Neuronal stem cell (in vitro differentiated cells): ENCODE results near the gene NSD2.

Experiments used
- DNase-seq: peaks from one replicate; pipeline ENCODE4 v3.0.0-alpha.2; 2013; ENCODE audit warnings: low spot score
- H2AFZ ChIP-seq: one replicate; pipeline ENCODE4 v1.6.1; 2013; ENCODE audit warnings: mild to moderate bottlenecking, low read length, inconsistent platforms
- H2AK5ac ChIP-seq: 2 replicates; pipeline ENCODE4 v1.6.1; 2013; ENCODE audit warnings: low read depth, mild to moderate bottlenecking, inconsistent platforms, low read length, moderate library complexity, mixed read lengths
- H2BK120ac ChIP-seq: 2 replicates; pipeline ENCODE4 v1.6.1; 2013; ENCODE audit warnings: low read depth, mild to moderate bottlenecking, inconsistent platforms, low read length, moderate library complexity, mixed read lengths
- H2BK12ac ChIP-seq: one replicate; pipeline ENCODE4 v1.6.1; 2013; ENCODE audit warnings: low read length, inconsistent platforms
- H2BK15ac ChIP-seq: 2 replicates; pipeline ENCODE4 v1.6.1; 2013; ENCODE audit warnings: mild to moderate bottlenecking, low read length, inconsistent platforms, mixed read lengths
- H2BK5ac ChIP-seq: one replicate; pipeline ENCODE4 v1.6.1; 2013; ENCODE audit warnings: inconsistent platforms, mild to moderate bottlenecking, low read length, moderate library complexity
- H3K14ac ChIP-seq: one replicate; pipeline ENCODE4 v1.6.1; 2013; ENCODE audit warnings: low read length, inconsistent platforms
- H3K18ac ChIP-seq: 2 replicates; pipeline ENCODE4 v1.6.1; 2013; ENCODE audit warnings: low read length, inconsistent platforms
- H3K23ac ChIP-seq: 2 replicates; pipeline ENCODE4 v1.6.1; 2013; ENCODE audit warnings: low read depth, mild to moderate bottlenecking, mixed read lengths, low read length, inconsistent platforms; ENCODE audit not compliant: poor library complexity
- H3K27ac ChIP-seq: replicated peaks from 3 replicates; pipeline ENCODE4 v1.5.1; 2013; ENCODE audit warnings: low read length, inconsistent platforms
- H3K27me3 ChIP-seq, 3 experiments: 2 replicates each; pipeline ENCODE4 v1.6.1; 2013; ENCODE audit warnings: low read length in 3 of 3, mild to moderate bottlenecking in 2 of 3, inconsistent platforms in 1 of 3, low read depth in 1 of 3, mixed read lengths in 1 of 3, moderate library complexity in 1 of 3; ENCODE audit not compliant: control insufficient read depth in 3 of 3, insufficient read depth in 3 of 3
- H3K36me3 ChIP-seq, 2 donors: replicated peaks in 1 of 2; 2 replicates each; pipeline ENCODE4 v1.6.1; 2013; ENCODE audit warnings: low read length in 2 of 2; ENCODE audit not compliant: control insufficient read depth in 2 of 2, insufficient read depth in 2 of 2
- H3K4ac ChIP-seq: 2 replicates; pipeline ENCODE4 v1.6.1; 2013; ENCODE audit warnings: inconsistent platforms, mild to moderate bottlenecking, low read length, moderate library complexity
- H3K4me1 ChIP-seq, 2 donors: 1 replicate in 1 of 2; 2 replicates in 1 of 2; pipeline ENCODE4 v1.6.1; 2013; ENCODE audit warnings: low read length in 2 of 2, low read depth in 1 of 2; ENCODE audit not compliant: control insufficient read depth in 2 of 2, insufficient read depth in 1 of 2
- H3K4me2 ChIP-seq: one replicate; pipeline ENCODE4 v1.6.1; 2013; ENCODE audit warnings: mild to moderate bottlenecking, low read length, inconsistent platforms; ENCODE audit not compliant: insufficient read depth, poor library complexity, severe bottlenecking
- H3K4me3 ChIP-seq, 2 donors: 2 replicates each; pipeline ENCODE4 v1.5.1; 2013; ENCODE audit warnings: low read length in 2 of 2, mild to moderate bottlenecking in 2 of 2, inconsistent platforms in 1 of 2, moderate library complexity in 1 of 2
- H3K79me1 ChIP-seq: one replicate; pipeline ENCODE4 v1.6.1; 2013; ENCODE audit warnings: low read depth, mild to moderate bottlenecking, inconsistent platforms, low read length, moderate library complexity
- H3K9ac ChIP-seq: one replicate; pipeline ENCODE4 v1.6.1; 2013; ENCODE audit warnings: mild to moderate bottlenecking, low read depth, low read length, inconsistent platforms; ENCODE audit not compliant: poor library complexity
- H3K9me3 ChIP-seq, 2 donors: replicated peaks in 1 of 2; 2 replicates each; pipeline versions ENCODE3 to v1.6.1; 2013; ENCODE audit warnings: low read length in 2 of 2, mild to moderate bottlenecking in 2 of 2, inconsistent platforms in 1 of 2, low read depth in 1 of 2, mixed read lengths in 1 of 2, moderate library complexity in 1 of 2; ENCODE audit not compliant: control insufficient read depth in 2 of 2, insufficient read depth in 1 of 2
- H4K8ac ChIP-seq: one replicate; pipeline ENCODE4 v1.6.1; 2013; ENCODE audit warnings: low read depth, mild to moderate bottlenecking, inconsistent platforms, low read length, moderate library complexity
- H4K91ac ChIP-seq: one replicate; pipeline ENCODE4 v1.6.1; 2013; ENCODE audit warnings: low read length, low read depth, mild to moderate bottlenecking, inconsistent platforms; ENCODE audit not compliant: poor library complexity
- WGBS, 2 donors: extraction: QIAGEN DNeasy Blood & Tissue Kit; methylation state at CpG; one replicate each; pipeline ENCODE4 v1.1.7; 2013; ENCODE audit warnings: missing lambda C conversion rate in 2 of 2, mixed read lengths in 1 of 2; ENCODE audit not compliant: insufficient read length in 2 of 2, insufficient replicate concordance in 1 of 2; ENCODE audit errors: extremely low coverage in 2 of 2; 5-methylcytosine and 5-hydroxymethylcytosine counted together

The NSD2 gene

GRCh38 chr4:1880332-1880731, 9.1 kb downstream of the NSD2 start:
- H4K91ac ChIP-seq: no peak overlapping the region
- H3K4me3 ChIP-seq: no peak overlapping the region
- no peak overlapping the region for H3K4ac ChIP-seq
- H2BK120ac ChIP-seq: no peak overlapping the region
- H3K18ac ChIP-seq: no peak overlapping the region
- DNase-seq: no peak
- no peak overlapping the region for H3K14ac ChIP-seq
- H4K8ac ChIP-seq: no peak overlapping the region
- H3K4me1 ChIP-seq: peaks cover 8 to 11% of the 10 kb centered on the region in 2 donors
- H2BK15ac ChIP-seq: no peak overlapping the region
- H3K9me3 ChIP-seq: peaks cover 5 to 8% of the 10 kb centered on the region in 2 donors
- peaks cover 9% of the 10 kb centered on the region for H3K79me1 ChIP-seq
- no peak overlapping the region for H2BK12ac ChIP-seq
- no peak overlapping the region for H3K9ac ChIP-seq
- H3K23ac ChIP-seq: no peak overlapping the region
- no CpG with 5 or more reads among the region's 1 CpG for WGBS, 2 donors
- peaks cover 14 to 46% of the 10 kb centered on the region in 2 donors for H3K36me3 ChIP-seq
- no peaks in the 10 kb centered on the region for H3K27me3 ChIP-seq
- H2BK5ac ChIP-seq: no peak overlapping the region
- no peak overlapping the region for H3K27ac ChIP-seq
- H2AFZ ChIP-seq: no peak overlapping the region
- no peak overlapping the region for H2AK5ac ChIP-seq
- no peak overlapping the region for H3K4me2 ChIP-seq

- no peak overlapping the region for H2BK120ac ChIP-seq
- H3K27ac ChIP-seq: no peak overlapping the region
- peaks cover 5 to 8% of the 10 kb centered on the region in 2 donors for H3K9me3 ChIP-seq
- H3K36me3 ChIP-seq: peaks cover 11 to 55% of the 10 kb centered on the region in 2 donors
- H3K79me1 ChIP-seq: peaks cover 10% of the 10 kb centered on the region
- H3K4me3 ChIP-seq: no peak overlapping the region
- H3K9ac ChIP-seq: no peak overlapping the region
- H3K23ac ChIP-seq: no peak overlapping the region
- no peak for DNase-seq
- H4K91ac ChIP-seq: no peak overlapping the region
- no peak overlapping the region for H2BK12ac ChIP-seq
- H3K27me3 ChIP-seq: no peaks in the 10 kb centered on the region
- H2AFZ ChIP-seq: no peak overlapping the region
- no peak overlapping the region for H3K14ac ChIP-seq
- no peak overlapping the region for H2BK5ac ChIP-seq
- H2BK15ac ChIP-seq: no peak overlapping the region
- no CpG with 5 or more reads among the region's 1 CpG for WGBS, 2 donors
- H3K4me2 ChIP-seq: no peak overlapping the region
- no peak overlapping the region for H4K8ac ChIP-seq
- peaks cover 8 to 11% of the 10 kb centered on the region in 2 donors for H3K4me1 ChIP-seq
- H3K18ac ChIP-seq: no peak overlapping the region
- peak overlapping the region; percentile 29 for H3K4ac ChIP-seq
- H2AK5ac ChIP-seq: no peak overlapping the region
Observed at GRCh38 chr4:1882850-1883271, 11.7 kb downstream of the NSD2 start.

GRCh38 chr4:1883583-1883982, 12.4 kb downstream of the NSD2 start:
- Histone ChIP-seq H3K4ac (no peak overlapping the region), H3K27me3 (no peaks in the 10 kb centered on the region), H4K91ac (no peak overlapping the region), H2BK15ac (no peak overlapping the region), H2AK5ac (no peak overlapping the region), H3K23ac (no peak overlapping the region), H3K36me3 (peaks cover 8 to 53% of the 10 kb centered on the region in 2 donors), H4K8ac (no peak overlapping the region), H2BK120ac (no peak overlapping the region), H2BK12ac (no peak overlapping the region), H3K27ac (no peak overlapping the region), H3K4me2 (no peak overlapping the region), H3K4me3 (peak overlapping the region in 1 of 2 donors; percentile 61), H3K79me1 (peaks cover 8% of the 10 kb centered on the region), H2AFZ (no peak overlapping the region), H3K14ac (no peak overlapping the region), H2BK5ac (no peak overlapping the region), H3K9me3 (peaks cover 5% of the 10 kb centered on the region in 2 donors), H3K9ac (peak overlapping the region; percentile 50), H3K4me1 (peaks cover 8 to 11% of the 10 kb centered on the region in 2 donors), H3K18ac (no peak overlapping the region)
- DNase-seq: no peak
- WGBS, 2 donors: no CpG with 5 or more reads among the region's 8 CpGs

- H2BK5ac ChIP-seq: no peak overlapping the region
- H3K18ac ChIP-seq: peak overlapping the region; percentile 28
- H3K14ac ChIP-seq: no peak overlapping the region
- H4K8ac ChIP-seq: no peak overlapping the region
- H4K91ac ChIP-seq: no peak overlapping the region
- no peak overlapping the region for H2AFZ ChIP-seq
- H2AK5ac ChIP-seq: no peak overlapping the region
- H3K27me3 ChIP-seq: no peaks in the 10 kb centered on the region
- peaks cover 8% of the 10 kb centered on the region for H3K79me1 ChIP-seq
- H3K4ac ChIP-seq: no peak overlapping the region
- no peak overlapping the region for H3K4me3 ChIP-seq
- H3K23ac ChIP-seq: peak overlapping the region; percentile 62
- H3K36me3 ChIP-seq: peaks cover 5 to 60% of the 10 kb centered on the region in 2 donors
- H2BK12ac ChIP-seq: no peak overlapping the region
- WGBS, 2 donors: no CpG with 5 or more reads among the region's 2 CpGs
- H3K4me2 ChIP-seq: no peak overlapping the region
- peaks cover under 1 to 2% of the 10 kb centered on the region in 2 donors for H3K4me1 ChIP-seq
- no peak overlapping the region for H2BK120ac ChIP-seq
- H3K9me3 ChIP-seq: peaks cover 2 to 16% of the 10 kb centered on the region in 2 donors
- no peak overlapping the region for H3K27ac ChIP-seq
- H2BK15ac ChIP-seq: no peak overlapping the region
- no peak overlapping the region for H3K9ac ChIP-seq
- DNase-seq: no peak
Observed at GRCh38 chr4:1885414-1885813, 14.2 kb downstream of the NSD2 start.
